ENCODE measurements around the gene PI4KA.

Gene PI4KA

GRCh38 chr22:20749453-20749852, 109.2 kb downstream of the PI4KA start:
- Histone ChIP-seq H3K27me3 (ENCODE audit: insufficient read depth, poor library complexity, severe bottlenecking) (no peaks in the 10 kb centered on the region), H3K4me3 (replicated peaks; ENCODE audit: insufficient read depth, low read length) (no peak overlapping the region), H3K27ac (replicated peaks) (no peak overlapping the region)
- TF ChIP-seq GABPA (IDR thresholded peaks at IDR 0.05; ENCODE audit: low read depth) (no peak), REST (IDR thresholded peaks at IDR 0.05; ENCODE audit: insufficient replicate concordance, low read depth) (no peak), POLR2AphosphoS5 (IDR thresholded peaks at IDR 0.05; ENCODE audit: low read depth) (no peak), CTCF (IDR thresholded peaks at IDR 0.05; ENCODE audit: insufficient read depth, low read length) (no peak)
- DNase-seq (ENCODE audit: low read depth in 1 of 2, low spot score in 1 of 2): no peak

- Histone ChIP-seq H3K27me3 (ENCODE audit: insufficient read depth, poor library complexity, severe bottlenecking) (no peaks in the 10 kb centered on the region), H3K4me3 (replicated peaks; ENCODE audit: insufficient read depth, low read length) (no peak overlapping the region), H3K27ac (replicated peaks) (no peak overlapping the region)
- no peak for TF ChIP-seq CTCF (IDR thresholded peaks at IDR 0.05; ENCODE audit: insufficient read depth, low read length)
- no peak for TF ChIP-seq SPI1 (IDR thresholded peaks at IDR 0.05; ENCODE audit: borderline replicate concordance, low read depth)
- no peak for TF ChIP-seq REST (IDR thresholded peaks at IDR 0.05; ENCODE audit: insufficient replicate concordance, low read depth)
- no peak for TF ChIP-seq POLR2AphosphoS5 (IDR thresholded peaks at IDR 0.05; ENCODE audit: low read depth)
- TF ChIP-seq GABPA (IDR thresholded peaks at IDR 0.05; ENCODE audit: low read depth): no peak
- DNase-seq (ENCODE audit: low read depth in 1 of 2, low spot score in 1 of 2): no peak
These were observed 109.7 kb downstream of the PI4KA start for GRCh38 chr22:20748731-20749428.

GRCh38 chr22:20748082-20748481, 110.5 kb downstream of the PI4KA start:
- Histone ChIP-seq H3K4me3 (replicated peaks; ENCODE audit: insufficient read depth, low read length) (no peak overlapping the region), H3K27me3 (ENCODE audit: insufficient read depth, poor library complexity, severe bottlenecking) (no peaks in the 10 kb centered on the region), H3K27ac (replicated peaks) (no peak overlapping the region)
- TF ChIP-seq SPI1 (IDR thresholded peaks at IDR 0.05; ENCODE audit: borderline replicate concordance, low read depth): no peak
- TF ChIP-seq GABPA (IDR thresholded peaks at IDR 0.05; ENCODE audit: low read depth): no peak
- no peak for TF ChIP-seq REST (IDR thresholded peaks at IDR 0.05; ENCODE audit: insufficient replicate concordance, low read depth)
- TF ChIP-seq POLR2AphosphoS5 (IDR thresholded peaks at IDR 0.05; ENCODE audit: low read depth): no peak
- TF ChIP-seq CTCF (IDR thresholded peaks at IDR 0.05; ENCODE audit: insufficient read depth, low read length): no peak
- DNase-seq (ENCODE audit: low read depth in 1 of 2, low spot score in 1 of 2): no peak

Data from HL-60 (cell line).